H9 (cell line): ENCODE results near the gene CST4. TPM values are rescaled to one million over a fixed set of nuclear protein-coding genes. Genes with fewer than 3 reads are reported as not detected.

Experiments
- DNase-seq: peaks from one replicate; pipeline ENCODE4 v3.0.0-alpha.2; 2017
- H2AFZ ChIP-seq: one replicate; pipeline ENCODE4 v1.6.1; 2013; ENCODE audit warnings: mild to moderate bottlenecking, low read length, control low read depth, moderate library complexity
- H2AK5ac ChIP-seq: 2 replicates; pipeline ENCODE4 v1.6.1; 2013; ENCODE audit warnings: low read length, control low read depth, mixed read lengths; ENCODE audit not compliant: insufficient read length
- H2BK120ac ChIP-seq: one replicate; pipeline ENCODE4 v1.6.1; 2013; ENCODE audit warnings: low read depth, mild to moderate bottlenecking, low read length, control low read depth, inconsistent platforms; ENCODE audit not compliant: poor library complexity, severe bottlenecking
- H2BK12ac ChIP-seq: 2 replicates; pipeline ENCODE4 v1.6.1; 2013; ENCODE audit warnings: low read length, control low read depth, mixed read lengths, low read depth; ENCODE audit not compliant: insufficient read length
- H2BK15ac ChIP-seq: 2 replicates; pipeline ENCODE4 v1.6.1; 2013; ENCODE audit warnings: low read depth, low read length, control low read depth
- H2BK20ac ChIP-seq: one replicate; pipeline ENCODE4 v1.6.1; 2013; ENCODE audit warnings: low read depth, mild to moderate bottlenecking, low read length, control low read depth, inconsistent platforms; ENCODE audit not compliant: poor library complexity, severe bottlenecking
- H2BK5ac ChIP-seq: 2 replicates; pipeline ENCODE4 v1.6.1; 2013; ENCODE audit warnings: low read length, control low read depth, mixed read lengths; ENCODE audit not compliant: insufficient read length
- H3K14ac ChIP-seq: 2 replicates; pipeline ENCODE4 v1.6.1; 2013; ENCODE audit warnings: low read length, control low read depth; ENCODE audit not compliant: insufficient read depth
- H3K18ac ChIP-seq: 2 replicates; pipeline ENCODE4 v1.6.1; 2013; ENCODE audit warnings: low read depth, mild to moderate bottlenecking, mixed read lengths, low read length, control low read depth; ENCODE audit not compliant: insufficient read length
- H3K23ac ChIP-seq: 2 replicates; pipeline ENCODE4 v1.6.1; 2013; ENCODE audit warnings: low read length, control low read depth, mixed read lengths, low read depth; ENCODE audit not compliant: insufficient read length
- H3K23me2 ChIP-seq: 2 replicates; pipeline ENCODE4 v1.6.1; 2013; ENCODE audit warnings: low read depth, mild to moderate bottlenecking, mixed read lengths, low read length, control low read depth; ENCODE audit not compliant: insufficient read length, poor library complexity, severe bottlenecking
- H3K27ac ChIP-seq: 2 replicates; pipeline ENCODE4 v1.5.1; 2013; ENCODE audit warnings: low read length, control low read depth, mixed read lengths, low read depth; ENCODE audit not compliant: insufficient read length
- H3K27me3 ChIP-seq: 2 replicates; pipeline ENCODE4 v1.6.1; 2013; ENCODE audit warnings: low read length, control low read depth, inconsistent platforms; ENCODE audit not compliant: insufficient read depth
- H3K4ac ChIP-seq: 2 replicates; pipeline ENCODE4 v1.6.1; 2013; ENCODE audit warnings: low read depth, mild to moderate bottlenecking, control low read depth, inconsistent platforms, low read length, moderate library complexity
- H3K4me1 ChIP-seq: 2 replicates; pipeline ENCODE4 v1.6.1; 2013; ENCODE audit warnings: low read length, control low read depth, inconsistent platforms; ENCODE audit not compliant: insufficient read depth
- H3K4me2 ChIP-seq: 2 replicates; pipeline ENCODE4 v1.6.1; 2013; ENCODE audit warnings: low read length, control low read depth, mixed read lengths; ENCODE audit not compliant: insufficient read length, insufficient read depth
- H3K56ac ChIP-seq: 2 replicates; pipeline ENCODE4 v1.6.1; 2013; ENCODE audit warnings: low read depth, mild to moderate bottlenecking, mixed read lengths, low read length, control low read depth; ENCODE audit not compliant: insufficient read length
- H3K79me1 ChIP-seq: 2 replicates; pipeline ENCODE4 v1.6.1; 2013; ENCODE audit warnings: low read depth, mild to moderate bottlenecking, moderate library complexity, low read length, control low read depth, inconsistent platforms; ENCODE audit not compliant: insufficient read depth, poor library complexity, severe bottlenecking
- H3K79me2 ChIP-seq: 2 replicates; pipeline ENCODE4 v1.6.1; 2013; ENCODE audit warnings: low read length, control low read depth, inconsistent platforms; ENCODE audit not compliant: insufficient read depth
- H3K9ac ChIP-seq: 2 replicates; pipeline ENCODE4 v1.6.1; 2013; ENCODE audit warnings: low read length, control low read depth, mixed read lengths; ENCODE audit not compliant: insufficient read length; ENCODE audit errors: extremely low read depth
- H3K9me3 ChIP-seq: one replicate; pipeline ENCODE4 v1.6.1; 2013; ENCODE audit warnings: low read depth, low read length, inconsistent platforms; ENCODE audit not compliant: control insufficient read depth
- H3T11ph ChIP-seq: one replicate; pipeline ENCODE4 v1.6.1; 2013; ENCODE audit warnings: mild to moderate bottlenecking, low read length, control low read depth, inconsistent platforms
- H4K20me1 ChIP-seq: one replicate; pipeline ENCODE4 v1.6.1; 2013; ENCODE audit not compliant: control insufficient read depth, insufficient read length, insufficient read depth
- H4K5ac ChIP-seq: 2 replicates; pipeline ENCODE4 v1.6.1; 2013; ENCODE audit warnings: low read depth, mild to moderate bottlenecking, mixed read lengths, low read length, control low read depth; ENCODE audit not compliant: insufficient read length
- H4K8ac ChIP-seq: replicated peaks from 2 replicates; pipeline ENCODE4 v1.6.1; 2013; ENCODE audit warnings: low read length, control low read depth, mixed read lengths, low read depth; ENCODE audit not compliant: insufficient read length
- H4K91ac ChIP-seq: 2 replicates; pipeline ENCODE4 v1.6.1; 2013; ENCODE audit warnings: low read depth, mild to moderate bottlenecking, moderate library complexity, mixed read lengths, low read length, control low read depth; ENCODE audit not compliant: insufficient read length
- H3K27ac Mint-ChIP-seq, 3 experiments: 2 replicates in 2 of 3; 3 replicates in 1 of 3; pipeline ENCODE4 v1.8.0; 2020 to 2021; ENCODE audit warnings: mixed read lengths in 3 of 3, mild to moderate bottlenecking in 1 of 3, moderate library complexity in 1 of 3
- H3K27me3 Mint-ChIP-seq: 2 replicates; pipeline ENCODE4 v1.8.0; 2021; ENCODE audit warnings: low read depth, mild to moderate bottlenecking, moderate library complexity, mixed read lengths
- H3K36me3 Mint-ChIP-seq, 3 experiments: 2 replicates in 2 of 3; 3 replicates in 1 of 3; pipeline ENCODE4 v1.8.0; 2020 to 2021; ENCODE audit warnings: low read depth in 3 of 3, mixed read lengths in 3 of 3; ENCODE audit not compliant: insufficient read depth in 1 of 3
- H3K4me1 Mint-ChIP-seq, 2 experiments: 2 replicates each; pipeline ENCODE4 v1.8.0; 2020; ENCODE audit warnings: mixed read lengths in 2 of 2
- H3K4me3 Mint-ChIP-seq, 2 experiments: 2 replicates in 1 of 2; 3 replicates in 1 of 2; pipeline ENCODE4 v1.8.0; 2020 to 2021; ENCODE audit warnings: mild to moderate bottlenecking in 2 of 2, mixed read lengths in 2 of 2, moderate library complexity in 1 of 2
- H3K9me3 Mint-ChIP-seq, 2 experiments: 2 replicates in 1 of 2; 3 replicates in 1 of 2; pipeline ENCODE4 v1.8.0; 2020; ENCODE audit warnings: mild to moderate bottlenecking in 2 of 2, mixed read lengths in 2 of 2, moderate library complexity in 1 of 2
- WGBS: extraction: QIAGEN DNeasy Blood & Tissue Kit; methylation state at CpG from one replicate; pipeline ENCODE4 v1.1.7; 2013; ENCODE audit warnings: missing lambda C conversion rate, low lambda C conversion rate, mixed read lengths; ENCODE audit not compliant: insufficient read length; ENCODE audit errors: extremely low coverage; 5-methylcytosine and 5-hydroxymethylcytosine counted together
- total RNA-seq: library from RNA; stranded (reverse); gene quantifications from 2 replicates; pipeline ENCODE4 v1.2.1, GENCODE V29; 2021
- TF ChIP-seq, protein P1 (sequence below): fragments of 200-600 bp; sonication (generic); conservative IDR thresholded peaks from 3 replicates; pipeline ENCODE4 v1.8.0; 2021; ENCODE audit warnings: antibody characterized with exemption, mild to moderate bottlenecking

CST4 gene
- total RNA-seq, 1 experiment from 2014 or later = not detected

DNA sequence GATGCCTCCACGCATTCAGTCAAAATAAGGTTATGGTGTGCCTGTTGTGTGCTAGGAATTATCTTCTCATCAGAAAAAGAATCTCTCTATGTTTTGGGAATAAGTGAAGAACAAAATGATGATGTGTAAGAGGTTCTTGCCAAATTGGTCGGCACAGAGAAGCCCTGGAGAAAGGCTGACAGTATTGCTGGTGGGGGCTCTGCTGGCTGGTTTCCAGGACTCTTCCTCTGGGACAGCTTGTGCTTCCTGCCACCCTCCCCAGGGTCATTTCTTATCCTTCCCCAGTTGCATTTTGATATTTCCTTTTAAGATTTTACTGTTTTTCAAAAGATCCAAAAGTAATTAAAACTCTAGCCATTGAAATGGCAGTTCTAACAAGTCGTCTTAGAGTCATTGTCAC is 22.1 kb downstream of the CST4 start:
- Histone ChIP-seq H3K9me3 (no peaks in the 10 kb centered on the region), H3K23ac (no peak overlapping the region), H3K23me2 (no peaks in the 10 kb centered on the region), H3K27me3 (no peaks in the 10 kb centered on the region), H3K9ac (no peak overlapping the region), H2BK20ac (no peak overlapping the region), H2BK5ac (no peak overlapping the region), H4K20me1 (no peaks in the 10 kb centered on the region), H3K56ac (no peak overlapping the region), H3K27ac (no peak overlapping the region), H3K4me1 (no peaks in the 10 kb centered on the region), H4K8ac (no peak overlapping the region), H3K4me2 (no peak overlapping the region), H2BK120ac (no peak overlapping the region), H4K91ac (no peak overlapping the region), H2BK12ac (no peak overlapping the region), H3K79me1 (no peaks in the 10 kb centered on the region), H3K79me2 (no peaks in the 10 kb centered on the region), H3K4ac (no peak overlapping the region), H2AK5ac (no peak overlapping the region), H2AFZ (no peak overlapping the region), H3K14ac (no peak overlapping the region), H3T11ph (no peak overlapping the region), H3K18ac (no peak overlapping the region), H2BK15ac (no peak overlapping the region), H4K5ac (no peak overlapping the region)
- WGBS = no CpG with 5 or more reads among the region's 3 CpGs
- TF ChIP-seq, protein P1, sequence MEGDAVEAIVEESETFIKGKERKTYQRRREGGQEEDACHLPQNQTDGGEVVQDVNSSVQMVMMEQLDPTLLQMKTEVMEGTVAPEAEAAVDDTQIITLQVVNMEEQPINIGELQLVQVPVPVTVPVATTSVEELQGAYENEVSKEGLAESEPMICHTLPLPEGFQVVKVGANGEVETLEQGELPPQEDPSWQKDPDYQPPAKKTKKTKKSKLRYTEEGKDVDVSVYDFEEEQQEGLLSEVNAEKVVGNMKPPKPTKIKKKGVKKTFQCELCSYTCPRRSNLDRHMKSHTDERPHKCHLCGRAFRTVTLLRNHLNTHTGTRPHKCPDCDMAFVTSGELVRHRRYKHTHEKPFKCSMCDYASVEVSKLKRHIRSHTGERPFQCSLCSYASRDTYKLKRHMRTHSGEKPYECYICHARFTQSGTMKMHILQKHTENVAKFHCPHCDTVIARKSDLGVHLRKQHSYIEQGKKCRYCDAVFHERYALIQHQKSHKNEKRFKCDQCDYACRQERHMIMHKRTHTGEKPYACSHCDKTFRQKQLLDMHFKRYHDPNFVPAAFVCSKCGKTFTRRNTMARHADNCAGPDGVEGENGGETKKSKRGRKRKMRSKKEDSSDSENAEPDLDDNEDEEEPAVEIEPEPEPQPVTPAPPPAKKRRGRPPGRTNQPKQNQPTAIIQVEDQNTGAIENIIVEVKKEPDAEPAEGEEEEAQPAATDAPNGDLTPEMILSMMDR = no peak
- Mint-ChIP-seq H3K9me3 (no peaks in the 10 kb centered on the region), H3K27me3 (no peaks in the 10 kb centered on the region), H3K4me1 (no peaks in the 10 kb centered on the region), H3K27ac (no peak overlapping the region), H3K36me3 (no peaks in the 10 kb centered on the region), H3K4me3 (no peak overlapping the region)
- DNase-seq = no peak
